Measurements from ENCODE around the gene CST9. TPM values are rescaled to one million over a fixed set of nuclear protein-coding genes. Genes with fewer than 3 reads are reported as not detected.

The CST9 gene
- total and polyA plus RNA-seq, 2 of the 8 experiments (the other 6 are each of a cell fraction or from before 2014, with no cell fraction given), result 0.05 to 0.19 TPM

- H2BK5ac ChIP-seq (ENCODE audit: low read depth, low read length), result no peak overlapping the region
- ChIA-PET CTCF (ENCODE audit: partially characterized antibody) (interaction anchor here (0.6 to 18.5 kb wide), 26 partner anchors 9 to 995 kb away, joined by 3 to 328 read pairs (median 3); partner anchors contain the start of genes CST11, CSTL1 and NAPB), POLR2A (ENCODE audit: partially characterized antibody) (interaction anchor here (0.9 kb wide), 1 partner anchor 22 kb away, joined by 4 read pairs; no protein-coding TSS in a partner anchor)
- no peaks in the 10 kb centered on the region for H3K9me3 ChIP-seq (ENCODE audit: insufficient read depth in 2 of 2, low read depth in 1 of 2, low read length in 1 of 2)
- H2AFZ ChIP-seq (ENCODE audit: low read length), result peak overlapping the region; percentile 78; the same call in 1 of the 2 replicates
- H4K5ac ChIP-seq (ENCODE audit: insufficient read length, low read depth, low read length), result no peak overlapping the region
- no peaks in the 10 kb centered on the region for H3K79me2 ChIP-seq (ENCODE audit: control insufficient read depth in 1 of 2, insufficient read depth in 2 of 2, low read length in 2 of 2)
- no peaks in the 10 kb centered on the region for H3K79me1 ChIP-seq (ENCODE audit: low read depth, low read length)
- H3K4ac ChIP-seq (replicated peaks; ENCODE audit: insufficient read length, low read depth, low read length), result no peak overlapping the region
- H3K23ac ChIP-seq (ENCODE audit: insufficient read length), result no peak overlapping the region
- no peak overlapping the region for H3K56ac ChIP-seq (replicated peaks; ENCODE audit: insufficient read length, low read depth, low read length)
- H4K8ac ChIP-seq (ENCODE audit: extremely low read depth, insufficient read depth, low read length), result no peak overlapping the region
- no peaks in the 10 kb centered on the region for H4K20me1 ChIP-seq (replicated peaks in 1 of 2; ENCODE audit: control insufficient read depth in 1 of 2, insufficient read depth in 2 of 2, low read length in 2 of 2)
- 26% methylated on average over 9 of the region's 9 CpGs; no CpG with 5 or more reads in 1 of the 2 experiments for WGBS, 2 experiments (ENCODE audit: extremely low coverage in 1 of 2, insufficient coverage in 1 of 2, insufficient read length in 1 of 2, insufficient replicate concordance in 2 of 2, low coverage in 1 of 2, low lambda C conversion rate in 2 of 2, missing lambda C conversion rate in 1 of 2)
- H3K4me1 ChIP-seq (replicated peaks in 1 of 4; ENCODE audit: control insufficient read depth in 3 of 4, insufficient read depth in 4 of 4, low read length in 3 of 4), result peaks cover 0 to 7% (median 2%) of the 10 kb centered on the region in 4 experiments; a peak in 3 of 7 replicates
- H3K4me2 ChIP-seq (ENCODE audit: insufficient read depth in 1 of 2, low read depth in 2 of 2, low read length in 2 of 2), result no peak overlapping the region
- no peaks in the 10 kb centered on the region; a peak in 1 of 7 replicates for H3K27me3 ChIP-seq (replicated peaks in 1 of 4; ENCODE audit: control insufficient read depth in 3 of 4, extremely low read depth in 1 of 4, insufficient read depth in 3 of 4, low read length in 3 of 4)
- H3K9ac ChIP-seq (replicated peaks in 1 of 4; ENCODE audit: extremely low read depth in 1 of 4, low read depth in 3 of 4, low read length in 3 of 4), result no peak overlapping the region
- no peak overlapping the region for H3K27ac ChIP-seq (ENCODE audit: low read depth, low read length)
- no peak overlapping the region for H3K14ac ChIP-seq (ENCODE audit: insufficient read length)
- no peak overlapping the region for H3K18ac ChIP-seq (ENCODE audit: extremely low read depth, low read length)
- no peak overlapping the region for H2AK5ac ChIP-seq (ENCODE audit: low read depth, low read length)
- no peak overlapping the region for H2BK120ac ChIP-seq (replicated peaks; ENCODE audit: low read depth, low read length)
- FAIRE-seq (peak; percentile 79), DNase-seq (ENCODE audit: low read depth in 1 of 2, low spot score in 2 of 2) (peak; percentile 73 to 95)
- H2BK12ac ChIP-seq (ENCODE audit: low read depth, low read length), result peak overlapping the region; percentile 42; the same call in 1 of the 2 replicates
- no peak overlapping the region for H2BK15ac ChIP-seq (ENCODE audit: low read length)
- no peak overlapping the region for H3K4me3 ChIP-seq (ENCODE audit: extremely low read depth in 1 of 4, insufficient read depth in 2 of 4, low read depth in 3 of 4, low read length in 4 of 4)
- no peak overlapping the region for H4K91ac ChIP-seq (replicated peaks; ENCODE audit: insufficient read length, low read length)
- H3K23me2 ChIP-seq (ENCODE audit: low read depth, low read length), result no peaks in the 10 kb centered on the region
- H2BK20ac ChIP-seq (ENCODE audit: low read length), result peak overlapping the region; percentile 8; the same call in 1 of the 2 replicates
- no peaks in the 10 kb centered on the region for H3K36me3 ChIP-seq (ENCODE audit: control insufficient read depth in 2 of 4, insufficient read depth in 4 of 4, low read length in 3 of 4)
- TF ChIP-seq EP300 (IDR thresholded peaks at IDR 0.05; ENCODE audit: borderline replicate concordance in 1 of 2, low read depth in 2 of 2, low read length in 2 of 2) (no peak), CBX5 (IDR thresholded peaks at IDR 0.05; ENCODE audit: low read depth, low read length) (no peak), JUND (IDR thresholded peaks at IDR 0.05; ENCODE audit: low read length) (no peak), ASH2L (IDR thresholded peaks at IDR 0.05; ENCODE audit: low read length) (no peak), TCF12 (IDR thresholded peaks at IDR 0.05; ENCODE audit: low read depth, low read length) (no peak), SIX5 (IDR thresholded peaks at IDR 0.05; ENCODE audit: low read depth, low read length) (no peak), YY1 (IDR thresholded peaks at IDR 0.05; ENCODE audit: low read depth, low read length) (0 out of 2 replicates have a peak, but pooled peaks have one; percentile 71), CREB1 (IDR thresholded peaks at IDR 0.05) (no peak), SP2 (IDR thresholded peaks at IDR 0.05; ENCODE audit: low read length) (no peak), PHF8 (conservative IDR thresholded peaks at IDR 0.05; ENCODE audit: low read depth, low read length) (no peak)
- TF ChIP-seq, protein P1, sequence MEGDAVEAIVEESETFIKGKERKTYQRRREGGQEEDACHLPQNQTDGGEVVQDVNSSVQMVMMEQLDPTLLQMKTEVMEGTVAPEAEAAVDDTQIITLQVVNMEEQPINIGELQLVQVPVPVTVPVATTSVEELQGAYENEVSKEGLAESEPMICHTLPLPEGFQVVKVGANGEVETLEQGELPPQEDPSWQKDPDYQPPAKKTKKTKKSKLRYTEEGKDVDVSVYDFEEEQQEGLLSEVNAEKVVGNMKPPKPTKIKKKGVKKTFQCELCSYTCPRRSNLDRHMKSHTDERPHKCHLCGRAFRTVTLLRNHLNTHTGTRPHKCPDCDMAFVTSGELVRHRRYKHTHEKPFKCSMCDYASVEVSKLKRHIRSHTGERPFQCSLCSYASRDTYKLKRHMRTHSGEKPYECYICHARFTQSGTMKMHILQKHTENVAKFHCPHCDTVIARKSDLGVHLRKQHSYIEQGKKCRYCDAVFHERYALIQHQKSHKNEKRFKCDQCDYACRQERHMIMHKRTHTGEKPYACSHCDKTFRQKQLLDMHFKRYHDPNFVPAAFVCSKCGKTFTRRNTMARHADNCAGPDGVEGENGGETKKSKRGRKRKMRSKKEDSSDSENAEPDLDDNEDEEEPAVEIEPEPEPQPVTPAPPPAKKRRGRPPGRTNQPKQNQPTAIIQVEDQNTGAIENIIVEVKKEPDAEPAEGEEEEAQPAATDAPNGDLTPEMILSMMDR (IDR thresholded peaks at IDR 0.05; ENCODE audit: control extremely low read depth in 1 of 3, insufficient read depth in 1 of 3, low read depth in 1 of 3, low read length in 3 of 3), result peak; percentile 86 to 99 (median 96)
These were observed 934 bp upstream of the CST9 start for GRCh38 chr20:23606652-23607049.
